Caco-2 (cell line): ENCODE data around the gene PGAM4. TPM values are rescaled to one million over a fixed set of nuclear protein-coding genes. Genes with fewer than 3 reads are reported as not detected.

Experiments used
- BruUV-seq: library from RNA; stranded (reverse); fragments of 400-500 nt; replicated peaks from 2 replicates; lab custom pipeline; 2021; lab: Mats Ljungman, UMichigan
- CTCF ChIA-PET: fragments of 300-600 bp; sonication (Branson Sonifier 250); formaldehyde crosslinking; loops from one replicate; lab custom pipeline; 2022; ENCODE audit warnings: antibody characterized with exemption; lab: Charles Lee
- POLR2A ChIA-PET: fragments of 300-600 bp; sonication (Branson Sonifier 250); formaldehyde crosslinking; loops from one replicate; lab custom pipeline; 2022; ENCODE audit warnings: antibody characterized with exemption; lab: Charles Lee
- DNase-seq, 2 experiments: peaks; one replicate each; pipeline versions ENCODE4 v3.0.0 to v3.0.0-alpha.2; 2020 to 2022
- H3K27me3 ChIP-seq: replicated peaks from 2 replicates; pipeline ENCODE4 v1.6.0; 2011; ENCODE audit warnings: low read length; ENCODE audit not compliant: control insufficient read depth, insufficient read depth
- H3K36me3 ChIP-seq: 2 replicates; pipeline ENCODE4 v1.5.1; 2011; ENCODE audit warnings: low read length; ENCODE audit not compliant: control insufficient read depth, insufficient read depth
- H3K4me1 ChIP-seq: fragments of 250-450 bp; sonication (Bioruptor Pico); 2 replicates; pipeline ENCODE4 v1.5.1; 2020; ENCODE audit warnings: mild to moderate bottlenecking
- H3K4me3 ChIP-seq: 2 replicates; pipeline ENCODE4 v1.5.1; 2011; ENCODE audit warnings: low read depth, mild to moderate bottlenecking, control low read depth, low read length
- H3K9me3 ChIP-seq: fragments of 250-450 bp; sonication (Bioruptor Pico); 2 replicates; pipeline ENCODE4 v1.5.1; 2020; ENCODE audit warnings: mild to moderate bottlenecking, moderate library complexity
- H3K27ac Mint-ChIP-seq: one replicate; pipeline ENCODE4 v1.8.0; 2022; ENCODE audit warnings: mixed read lengths; ENCODE audit not compliant: unreplicated experiment
- H3K27me3 Mint-ChIP-seq: one replicate; pipeline ENCODE4 v1.8.0; 2022; ENCODE audit warnings: mixed read lengths; ENCODE audit not compliant: insufficient read depth, unreplicated experiment
- H3K36me3 Mint-ChIP-seq: one replicate; pipeline ENCODE4 v1.8.0; 2022; ENCODE audit warnings: mild to moderate bottlenecking, mixed read lengths; ENCODE audit not compliant: insufficient read depth, unreplicated experiment
- H3K4me1 Mint-ChIP-seq: one replicate; pipeline ENCODE4 v1.8.0; 2022; ENCODE audit warnings: low read depth, mixed read lengths; ENCODE audit not compliant: unreplicated experiment
- H3K4me3 Mint-ChIP-seq: one replicate; pipeline ENCODE4 v1.8.0; 2022; ENCODE audit warnings: mild to moderate bottlenecking, moderate library complexity, mixed read lengths; ENCODE audit not compliant: unreplicated experiment
- H3K9me3 Mint-ChIP-seq: one replicate; pipeline ENCODE4 v1.8.0; 2022; ENCODE audit warnings: mixed read lengths; ENCODE audit not compliant: unreplicated experiment
- CTCF ChIP-seq, 2 experiments: fragments of 200-600 bp in 1 of 2; IDR thresholded peaks; 1 replicate in 1 of 2; 2 replicates in 1 of 2; pipeline versions ENCODE4 v1.5.1 to v1.8.0; 2011 to 2022; ENCODE audit warnings: antibody characterized with exemption in 1 of 2, control low read depth in 1 of 2, inconsistent platforms in 1 of 2, low read depth in 1 of 2, low read length in 1 of 2, mild to moderate bottlenecking in 1 of 2, moderate library complexity in 1 of 2; ENCODE audit not compliant: insufficient read depth in 1 of 2, severe bottlenecking in 1 of 2, unreplicated experiment in 1 of 2
- intact Hi-C: fragments of 100-400 bp; cut with micrococcal nuclease; formaldehyde crosslinking; loops from one replicate; pipeline ENCODE4 v1.10.0; 2022; ENCODE audit not compliant: unreplicated experiment
- total RNA-seq: library from RNA; stranded (reverse); gene quantifications from 2 replicates; pipeline ENCODE4 v1.2.3, GENCODE V29; 2022

The PGAM4 gene
- total RNA-seq, 1 experiment from 2014 or later = not detected

- H3K9me3 ChIP-seq = no peaks in the 10 kb centered on the region
- H3K27ac Mint-ChIP-seq = no peak overlapping the region
- DNase-seq = no peak
- H3K4me3 Mint-ChIP-seq = no peak overlapping the region
- POLR2A ChIA-PET = no interaction called here
- no peaks in the 10 kb centered on the region for H3K36me3 Mint-ChIP-seq
- no peaks in the 10 kb centered on the region for H3K27me3 ChIP-seq
- no peaks in the 10 kb centered on the region for H3K27me3 Mint-ChIP-seq
- H3K4me3 ChIP-seq = no peak overlapping the region
- H3K36me3 ChIP-seq = no peaks in the 10 kb centered on the region
- no peaks in the 10 kb centered on the region for H3K9me3 Mint-ChIP-seq
- no peaks in the 10 kb centered on the region for H3K4me1 Mint-ChIP-seq
- CTCF ChIA-PET = no interaction called here
- TF ChIP-seq CTCF (IDR thresholded peaks at IDR 0.05; ENCODE audit: insufficient read depth in 1 of 2, low read depth in 1 of 2, low read length in 1 of 2, severe bottlenecking in 1 of 2, unreplicated experiment in 1 of 2) = no peak
- H3K4me1 ChIP-seq = no peaks in the 10 kb centered on the region
- BruUV-seq = no TSS peak
- intact Hi-C loops = no loop called here
Observed at GRCh38 chrX:77938083-77938680, 31.3 kb downstream of the PGAM4 start.

GRCh38 chrX:77937291-77937690, 32.1 kb downstream of the PGAM4 start:
- no peaks in the 10 kb centered on the region for H3K4me1 ChIP-seq
- DNase-seq = no peak
- ChIA-PET POLR2A (no interaction called here), CTCF (no interaction called here)
- TF ChIP-seq CTCF (IDR thresholded peaks at IDR 0.05; ENCODE audit: insufficient read depth in 1 of 2, low read depth in 1 of 2, low read length in 1 of 2, severe bottlenecking in 1 of 2, unreplicated experiment in 1 of 2) = no peak
- H3K27me3 Mint-ChIP-seq = no peaks in the 10 kb centered on the region
- H3K36me3 Mint-ChIP-seq = no peaks in the 10 kb centered on the region
- no peak overlapping the region for H3K4me3 Mint-ChIP-seq
- no peaks in the 10 kb centered on the region for H3K27me3 ChIP-seq
- no peaks in the 10 kb centered on the region for H3K9me3 ChIP-seq
- H3K36me3 ChIP-seq = no peaks in the 10 kb centered on the region
- no peak overlapping the region for H3K4me3 ChIP-seq
- H3K27ac Mint-ChIP-seq = no peak overlapping the region
- no peaks in the 10 kb centered on the region for H3K9me3 Mint-ChIP-seq
- BruUV-seq = no TSS peak
- intact Hi-C loops = no loop called here
- no peaks in the 10 kb centered on the region for H3K4me1 Mint-ChIP-seq

- Mint-ChIP-seq H3K4me1 (no peaks in the 10 kb centered on the region), H3K9me3 (no peaks in the 10 kb centered on the region), H3K36me3 (no peaks in the 10 kb centered on the region), H3K27me3 (no peaks in the 10 kb centered on the region), H3K4me3 (no peak overlapping the region), H3K27ac (no peak overlapping the region)
- intact Hi-C loops = no loop called here
- no peak for DNase-seq
- H3K4me1 ChIP-seq = no peaks in the 10 kb centered on the region
- H3K4me3 ChIP-seq = no peak overlapping the region
- TF ChIP-seq CTCF (IDR thresholded peaks at IDR 0.05; ENCODE audit: insufficient read depth in 1 of 2, low read depth in 1 of 2, low read length in 1 of 2, severe bottlenecking in 1 of 2, unreplicated experiment in 1 of 2) = no peak
- ChIA-PET CTCF (no interaction called here), POLR2A (no interaction called here)
- BruUV-seq = no TSS peak
- no peaks in the 10 kb centered on the region for H3K9me3 ChIP-seq
- H3K27me3 ChIP-seq = no peaks in the 10 kb centered on the region
- H3K36me3 ChIP-seq = no peaks in the 10 kb centered on the region
Observed at GRCh38 chrX:77936299-77936698, 33.1 kb downstream of the PGAM4 start.
